DND-41 (cell line): ENCODE measurements around the gene OR4C6.

Source experiments
- ATAC-seq: fragments of 200-7000 bp; cut with Tn5 transposase; 3 replicates; pipeline ENCODE4 v1.9.1; 2021; ENCODE audit warnings: low read depth; ENCODE audit not compliant: insufficient read depth
- DNase-seq: peaks from one replicate; pipeline ENCODE4 v3.0.0-alpha.2; 2020
- H2AFZ ChIP-seq: 2 replicates; pipeline ENCODE4 v1.6.0; 2012; ENCODE audit warnings: low read depth, low read length
- H3K27ac ChIP-seq: 2 replicates; pipeline ENCODE4 v1.5.1; 2012; ENCODE audit warnings: low read length, inconsistent platforms
- H3K27me3 ChIP-seq: fragments of 200-600 bp; sonication (generic); 2 replicates; pipeline ENCODE4 v1.6.0; 2012; ENCODE audit warnings: low read length, mild to moderate bottlenecking, inconsistent platforms; ENCODE audit not compliant: insufficient read depth, poor library complexity
- H3K36me3 ChIP-seq: 2 replicates; pipeline ENCODE4 v1.5.1; 2012; ENCODE audit warnings: low read length, inconsistent platforms; ENCODE audit not compliant: insufficient read depth
- H3K4me1 ChIP-seq: 2 replicates; pipeline ENCODE4 v1.5.1; 2012; ENCODE audit warnings: mild to moderate bottlenecking, low read length; ENCODE audit not compliant: insufficient read depth
- H3K4me2 ChIP-seq: 2 replicates; pipeline ENCODE4 v1.6.0; 2012; ENCODE audit warnings: mild to moderate bottlenecking, moderate library complexity, low read length, inconsistent platforms; ENCODE audit not compliant: insufficient read depth
- H3K4me3 ChIP-seq, 2 experiments: fragments of 200-600 bp in 1 of 2; shearing (Covaris generic) in 1 of 2; 2 replicates each; pipeline ENCODE4 v1.5.1; 2012 to 2016; ENCODE audit warnings: inconsistent platforms in 2 of 2, low read length in 2 of 2, mild to moderate bottlenecking in 2 of 2, low read depth in 1 of 2, moderate library complexity in 1 of 2
- H3K79me2 ChIP-seq: 2 replicates; pipeline ENCODE4 v1.6.0; 2012; ENCODE audit warnings: low read length, inconsistent platforms; ENCODE audit not compliant: insufficient read depth
- H3K9ac ChIP-seq: 2 replicates; pipeline ENCODE4 v1.6.0; 2012; ENCODE audit warnings: low read depth, mild to moderate bottlenecking, inconsistent platforms, low read length, moderate library complexity
- H3K9me3 ChIP-seq: 2 replicates; pipeline ENCODE4 v1.5.1; 2012; ENCODE audit warnings: low read length, moderate library complexity, mild to moderate bottlenecking, inconsistent platforms; ENCODE audit not compliant: insufficient read depth, severe bottlenecking
- H4K20me1 ChIP-seq: 2 replicates; pipeline ENCODE4 v1.6.0; 2012; ENCODE audit warnings: low read length; ENCODE audit not compliant: insufficient read depth
- EZH2 ChIP-seq: IDR thresholded peaks from 3 replicates; pipeline ENCODE4 v1.6.1; 2012; ENCODE audit warnings: borderline replicate concordance, low read depth, mild to moderate bottlenecking, moderate library complexity, low read length, inconsistent platforms; ENCODE audit not compliant: severe bottlenecking
- TF ChIP-seq, protein P1 (sequence below): IDR thresholded peaks from 2 replicates; pipeline ENCODE4 v1.5.1; 2012; ENCODE audit warnings: borderline replicate concordance, low read length, moderate library complexity, mild to moderate bottlenecking; ENCODE audit not compliant: poor library complexity, severe bottlenecking; ENCODE audit errors: extremely low read depth

OR4C6 gene

DNA sequence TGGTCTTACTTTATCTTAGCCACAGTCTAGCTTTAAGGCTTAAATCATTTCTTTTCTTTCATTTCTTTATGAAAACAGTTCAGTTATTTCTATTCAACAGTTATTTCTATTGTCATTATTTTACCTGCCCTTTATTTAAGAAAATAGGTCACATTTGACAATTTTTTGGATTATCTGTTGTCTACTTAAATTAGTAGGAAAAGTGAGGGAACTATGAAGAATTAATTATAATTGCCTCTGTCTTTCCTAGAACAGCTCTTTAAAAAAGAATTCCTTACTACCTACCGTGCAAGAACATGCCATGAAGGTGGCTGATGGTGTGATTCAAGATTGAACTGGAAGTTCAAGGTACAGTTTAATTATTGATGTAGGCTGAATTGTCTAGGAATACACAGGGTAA lies at the start of gene OR4C6:
OR4C6 (plus strand) TSS at position 301 of the 400 bp plus-strand sequence. CDS start 2,966 bp downstream, outside the sequence.
- Histone ChIP-seq H3K4me1 (no peaks in the 10 kb centered on the region), H3K4me2 (no peak within 1 kb of the TSS), H2AFZ (no peak within 1 kb of the TSS), H4K20me1 (no peaks in the 10 kb centered on the region), H3K9ac (no peak within 1 kb of the TSS), H3K36me3 (no peaks in the 10 kb centered on the region), H3K79me2 (no peaks in the 10 kb centered on the region), H3K27me3 (no peaks in the 10 kb centered on the region), H3K27ac (no peak within 1 kb of the TSS), H3K4me3 (no peak within 1 kb of the TSS), H3K9me3 (no peaks in the 10 kb centered on the region)
- DNase-seq (no peak), ATAC-seq (no peak)
- TF ChIP-seq EZH2, result no peak
- TF ChIP-seq, protein P1, sequence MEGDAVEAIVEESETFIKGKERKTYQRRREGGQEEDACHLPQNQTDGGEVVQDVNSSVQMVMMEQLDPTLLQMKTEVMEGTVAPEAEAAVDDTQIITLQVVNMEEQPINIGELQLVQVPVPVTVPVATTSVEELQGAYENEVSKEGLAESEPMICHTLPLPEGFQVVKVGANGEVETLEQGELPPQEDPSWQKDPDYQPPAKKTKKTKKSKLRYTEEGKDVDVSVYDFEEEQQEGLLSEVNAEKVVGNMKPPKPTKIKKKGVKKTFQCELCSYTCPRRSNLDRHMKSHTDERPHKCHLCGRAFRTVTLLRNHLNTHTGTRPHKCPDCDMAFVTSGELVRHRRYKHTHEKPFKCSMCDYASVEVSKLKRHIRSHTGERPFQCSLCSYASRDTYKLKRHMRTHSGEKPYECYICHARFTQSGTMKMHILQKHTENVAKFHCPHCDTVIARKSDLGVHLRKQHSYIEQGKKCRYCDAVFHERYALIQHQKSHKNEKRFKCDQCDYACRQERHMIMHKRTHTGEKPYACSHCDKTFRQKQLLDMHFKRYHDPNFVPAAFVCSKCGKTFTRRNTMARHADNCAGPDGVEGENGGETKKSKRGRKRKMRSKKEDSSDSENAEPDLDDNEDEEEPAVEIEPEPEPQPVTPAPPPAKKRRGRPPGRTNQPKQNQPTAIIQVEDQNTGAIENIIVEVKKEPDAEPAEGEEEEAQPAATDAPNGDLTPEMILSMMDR, result no peak

DNA sequence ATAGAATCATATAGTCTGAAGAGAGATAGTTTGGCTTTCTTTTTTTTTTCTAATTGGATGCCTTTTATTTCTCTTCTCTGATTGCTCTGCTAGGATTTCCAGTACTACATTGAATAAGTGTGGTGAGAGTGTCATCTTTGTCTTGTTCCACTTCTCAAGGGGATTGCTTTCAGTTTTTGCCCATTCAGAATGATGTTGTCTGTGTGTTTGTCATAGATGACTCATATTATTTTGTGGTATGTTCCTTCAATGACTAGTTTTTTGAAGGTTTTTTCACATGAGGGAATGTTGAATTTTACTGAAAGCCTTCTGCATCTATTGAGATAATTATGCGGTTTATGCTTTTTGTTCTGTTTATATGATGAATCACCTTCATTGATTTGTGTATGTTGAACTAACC lies 37.5 kb upstream of the OR4C6 start:
- DNase-seq (no peak), ATAC-seq (no peak)
- Histone ChIP-seq H3K9me3 (peaks cover 6% of the 10 kb centered on the region), H3K36me3 (no peaks in the 10 kb centered on the region), H3K4me3 (no peak overlapping the region), H3K4me2 (no peak overlapping the region), H3K27ac (no peak overlapping the region), H2AFZ (no peak overlapping the region), H3K9ac (no peak overlapping the region), H4K20me1 (no peaks in the 10 kb centered on the region), H3K27me3 (no peaks in the 10 kb centered on the region), H3K79me2 (no peaks in the 10 kb centered on the region), H3K4me1 (no peaks in the 10 kb centered on the region)
- TF ChIP-seq, protein P1, result no peak
- no peak for TF ChIP-seq EZH2

DNA sequence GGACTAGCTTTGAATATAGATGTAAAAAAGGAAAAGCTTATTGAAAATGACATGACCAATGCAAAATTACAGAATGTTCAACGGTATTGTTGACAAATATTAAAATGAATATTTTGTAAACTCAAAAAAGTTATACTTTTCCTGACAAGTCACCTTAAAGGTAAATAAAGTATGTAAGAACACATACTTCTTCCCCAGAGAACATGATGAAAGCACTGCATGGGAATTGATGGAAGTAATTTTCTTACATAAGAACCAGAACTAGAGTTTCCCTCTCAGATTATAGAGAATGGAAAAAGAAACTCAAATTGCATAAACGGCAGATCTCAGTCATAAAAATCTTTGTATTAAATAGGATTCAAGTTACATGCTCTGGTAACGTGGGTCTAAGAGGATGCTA lies 27.2 kb upstream of the OR4C6 start, which contains the start of gene OR4P4:
OR4P4 (plus strand) TSS at position 301 of the 400 bp plus-strand sequence.
- Histone ChIP-seq H3K27ac (no peak within 1 kb of the TSS), H3K9me3 (no peaks in the 10 kb centered on the region), H3K79me2 (no peaks in the 10 kb centered on the region), H3K4me2 (no peak within 1 kb of the TSS), H3K36me3 (no peaks in the 10 kb centered on the region), H2AFZ (no peak within 1 kb of the TSS), H3K27me3 (no peaks in the 10 kb centered on the region), H3K9ac (no peak within 1 kb of the TSS), H3K4me1 (no peaks in the 10 kb centered on the region), H3K4me3 (no peak within 1 kb of the TSS), H4K20me1 (no peaks in the 10 kb centered on the region)
- TF ChIP-seq EZH2, result no peak
- TF ChIP-seq, protein P1, result no peak
- DNase-seq (no peak), ATAC-seq (no peak)

DNA sequence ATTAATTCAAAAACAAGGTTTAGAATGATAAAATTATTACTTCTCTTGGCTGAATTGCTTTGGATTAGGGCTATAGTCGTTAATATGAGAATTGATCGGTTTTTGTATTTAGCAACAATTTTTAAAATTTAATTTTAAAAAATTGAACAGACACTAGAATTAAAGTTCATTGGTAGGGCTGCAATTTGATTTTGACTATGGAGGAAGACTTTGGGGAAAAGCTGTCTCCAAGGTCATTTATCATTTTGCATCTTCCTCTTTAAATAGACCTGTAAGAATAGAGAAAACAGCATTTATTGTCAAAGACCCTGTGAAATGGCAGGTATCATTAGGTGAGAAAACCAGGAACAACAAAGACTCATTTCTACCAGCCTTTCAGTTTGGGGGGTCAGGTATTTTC lies 14.0 kb upstream of the OR4C6 start, which contains the start of gene OR4S2:
OR4S2 (plus strand) TSS at position 301 of the 400 bp plus-strand sequence. CDS start 2,577 bp downstream, outside the sequence.
- no peak for ATAC-seq
- no peaks in the 10 kb centered on the region for H3K9me3 ChIP-seq
- no peak within 1 kb of the TSS for H3K4me2 ChIP-seq
- H2AFZ ChIP-seq, result no peak within 1 kb of the TSS
- no peaks in the 10 kb centered on the region for H3K27me3 ChIP-seq
- H3K4me3 ChIP-seq, result no peak within 1 kb of the TSS
- H3K79me2 ChIP-seq, result no peaks in the 10 kb centered on the region
- no peak for TF ChIP-seq EZH2
- TF ChIP-seq, protein P1, result no peak
- no peak within 1 kb of the TSS for H3K27ac ChIP-seq
- H3K36me3 ChIP-seq, result no peaks in the 10 kb centered on the region
- no peaks in the 10 kb centered on the region for H4K20me1 ChIP-seq
- no peak for DNase-seq
- no peaks in the 10 kb centered on the region for H3K4me1 ChIP-seq
- no peak within 1 kb of the TSS for H3K9ac ChIP-seq
